GM23338 (cell line): ENCODE data around the gene ATP8A2. TPM values are rescaled to one million over a fixed set of nuclear protein-coding genes. Genes with fewer than 3 reads are reported as not detected.

Experiments
- ATAC-seq: fragments of 200-7000 bp; cut with Tn5 transposase; 3 replicates; pipeline ENCODE4 v1.9.1; 2020
- DNase-seq: peaks from one replicate; pipeline ENCODE4 v3.0.0-alpha.2; 2015; ENCODE audit warnings: low spot score
- H2AFZ ChIP-seq: fragments of 200-600 bp; sonication (generic); 2 replicates; pipeline ENCODE4 v1.8.0; 2016; ENCODE audit warnings: antibody characterized with exemption, mild to moderate bottlenecking, moderate library complexity
- H3F3A ChIP-seq: fragments of 200-600 bp; sonication (generic); replicated peaks from 2 replicates; pipeline ENCODE4 v1.8.0; 2017; ENCODE audit warnings: antibody characterized with exemption, mixed run types, low read depth
- H3K27ac ChIP-seq: fragments of 200-600 bp; sonication (generic); 2 replicates; pipeline ENCODE4 v1.6.1; 2016; ENCODE audit warnings: low read depth
- H3K27me3 ChIP-seq: fragments of 200-600 bp; sonication (generic); 2 replicates; pipeline ENCODE4 v1.8.0; 2016; ENCODE audit warnings: mild to moderate bottlenecking, mixed run types, moderate library complexity; ENCODE audit not compliant: insufficient read depth
- H3K36me3 ChIP-seq: fragments of 200-600 bp; sonication (generic); 2 replicates; pipeline ENCODE4 v1.8.0; 2016; ENCODE audit warnings: mild to moderate bottlenecking; ENCODE audit not compliant: insufficient read depth
- H3K4me1 ChIP-seq: fragments of 200-600 bp; sonication (generic); 2 replicates; pipeline ENCODE4 v1.8.0; 2016; ENCODE audit warnings: mild to moderate bottlenecking, moderate library complexity; ENCODE audit not compliant: insufficient read depth
- H3K4me2 ChIP-seq: fragments of 200-600 bp; sonication (generic); 2 replicates; pipeline ENCODE4 v1.7.1; 2017; ENCODE audit warnings: mixed run types
- H3K4me3 ChIP-seq: fragments of 200-600 bp; sonication (generic); 2 replicates; pipeline ENCODE4 v1.6.1; 2016; ENCODE audit warnings: mixed run types
- H3K79me2 ChIP-seq: fragments of 200-600 bp; sonication (generic); replicated peaks from 2 replicates; pipeline ENCODE4 v1.8.0; 2017; ENCODE audit warnings: mild to moderate bottlenecking; ENCODE audit not compliant: insufficient read depth
- H3K9me2 ChIP-seq: fragments of 200-600 bp; sonication (generic); 2 replicates; pipeline ENCODE4 v1.8.0; 2017; ENCODE audit not compliant: insufficient read depth
- H4K20me1 ChIP-seq: fragments of 200-600 bp; sonication (generic); replicated peaks from 2 replicates; pipeline ENCODE4 v1.8.0; 2017; ENCODE audit warnings: mild to moderate bottlenecking; ENCODE audit not compliant: insufficient read depth
- H3K27ac Mint-ChIP-seq: 2 replicates; pipeline ENCODE4 v1.8.0; 2020; ENCODE audit warnings: inconsistent platforms, mild to moderate bottlenecking, moderate library complexity, mixed read lengths
- H3K27me3 Mint-ChIP-seq: 3 replicates; pipeline ENCODE4 v1.8.0; 2022; ENCODE audit warnings: low read depth, mild to moderate bottlenecking, moderate library complexity, mixed read lengths, inconsistent platforms; ENCODE audit not compliant: insufficient read depth, poor library complexity
- H3K36me3 Mint-ChIP-seq: 3 replicates; pipeline ENCODE4 v1.8.0; 2021; ENCODE audit warnings: low read depth, mild to moderate bottlenecking, inconsistent platforms, moderate library complexity, mixed read lengths
- H3K4me1 Mint-ChIP-seq: 3 replicates; pipeline ENCODE4 v1.8.0; 2020; ENCODE audit warnings: mild to moderate bottlenecking, inconsistent platforms, mixed read lengths
- H3K4me3 Mint-ChIP-seq: 3 replicates; pipeline ENCODE4 v1.8.0; 2021; ENCODE audit warnings: moderate library complexity, mild to moderate bottlenecking, inconsistent platforms, mixed read lengths
- H3K9me3 Mint-ChIP-seq: 3 replicates; pipeline ENCODE4 v1.8.0; 2020; ENCODE audit warnings: moderate library complexity, mild to moderate bottlenecking, inconsistent platforms, mixed read lengths
- CREB1 ChIP-seq: fragments of 250-450 bp; sonication (Bioruptor Pico); IDR thresholded peaks from 2 replicates; pipeline ENCODE4 v1.5.0; 2020; ENCODE audit warnings: low read depth, mild to moderate bottlenecking, moderate library complexity
- CTCF ChIP-seq, 2 experiments: fragments of 200-600 bp in 1 of 2; sonication (generic) in 1 of 2; conservative IDR thresholded peaks; 2 replicates each; pipeline versions ENCODE4 v1.5.1 to v1.6.1; 2016 to 2017; ENCODE audit warnings: antibody characterized with exemption in 2 of 2, low read depth in 2 of 2, mild to moderate bottlenecking in 2 of 2, moderate library complexity in 1 of 2
- ETS1 ChIP-seq: IDR thresholded peaks from 2 replicates; pipeline ENCODE4 v1.6.1; 2016; ENCODE audit warnings: antibody characterized with exemption
- EZH2 ChIP-seq: fragments of 200-600 bp; sonication (generic); IDR thresholded peaks from one replicate; pipeline ENCODE4 v1.8.0; 2017; ENCODE audit warnings: antibody characterized with exemption, mild to moderate bottlenecking, low read depth; ENCODE audit not compliant: unreplicated experiment
- EZH2phosphoT487 ChIP-seq: fragments of 200-600 bp; sonication (generic); IDR thresholded peaks from one replicate; pipeline ENCODE4 v1.8.1; 2018; ENCODE audit warnings: antibody characterized with exemption; ENCODE audit not compliant: unreplicated experiment
- JUNB ChIP-seq: IDR thresholded peaks from one replicate; pipeline ENCODE4 v1.6.1; 2016; ENCODE audit warnings: antibody characterized with exemption; ENCODE audit not compliant: unreplicated experiment
- POLR2AphosphoS5 ChIP-seq: IDR thresholded peaks from 2 replicates; pipeline ENCODE4 v1.6.1; 2016; ENCODE audit warnings: antibody characterized with exemption, low read depth
- STAT1 ChIP-seq: IDR thresholded peaks from one replicate; pipeline ENCODE4 v1.6.1; 2016; ENCODE audit warnings: antibody characterized with exemption; ENCODE audit not compliant: unreplicated experiment
- ZNF331 ChIP-seq: fragments of 250-450 bp; sonication (Bioruptor Pico); IDR thresholded peaks from 2 replicates; pipeline ENCODE4 v1.5.0; 2020; ENCODE audit warnings: low read depth, mild to moderate bottlenecking, moderate library complexity
- polyA plus RNA-seq: library from polyadenylated mRNA; unstranded; fragments of >200 nt; fragmentation: Nextera tagmentation; extraction: Ambion mirVana; gene quantifications from 2 replicates; pipeline ENCODE4 v1.2.1, GENCODE V29; 2016
- total RNA-seq: library from RNA; depleted of rRNA; stranded (reverse); fragments of >200 nt; shearing (Covaris generic); gene quantifications from 2 replicates; pipeline ENCODE4 v1.2.3, GENCODE V29; 2014

The ATP8A2 gene
- total and polyA plus RNA-seq, 2 experiments from 2014 or later: 5.7 to 8.8 TPM

- Histone ChIP-seq H3K4me2 (no peak overlapping the region), H3K36me3 (no peaks in the 10 kb centered on the region), H3K79me2 (no peaks in the 10 kb centered on the region), H3K4me1 (peaks cover 22% of the 10 kb centered on the region), H3F3A (no peaks in the 10 kb centered on the region), H2AFZ (no peak overlapping the region), H4K20me1 (no peaks in the 10 kb centered on the region), H3K27ac (no peak overlapping the region), H3K9me2 (no peaks in the 10 kb centered on the region), H3K4me3 (no peak overlapping the region), H3K27me3 (no peaks in the 10 kb centered on the region)
- H3K36me3 Mint-ChIP-seq: no peaks in the 10 kb centered on the region
- TF ChIP-seq CREB1 (CRISPR knock-in tag): no peak
- no peak for TF ChIP-seq EZH2
- no peak for TF ChIP-seq CTCF (conservative IDR thresholded peaks at IDR 0.05; ENCODE audit: low read depth in 2 of 2)
- no peak for TF ChIP-seq STAT1
- no peak for TF ChIP-seq ZNF331
- no peak for TF ChIP-seq EZH2phosphoT487
- TF ChIP-seq JUNB: no peak
- TF ChIP-seq ETS1: no peak
- no peak for TF ChIP-seq POLR2AphosphoS5
- peaks cover 8% of the 10 kb centered on the region for H3K27me3 Mint-ChIP-seq
- H3K4me3 Mint-ChIP-seq: no peak overlapping the region
- no peaks in the 10 kb centered on the region for H3K9me3 Mint-ChIP-seq
- ATAC-seq (no peak), DNase-seq (no peak)
- peaks cover 48% of the 10 kb centered on the region for H3K4me1 Mint-ChIP-seq
- H3K27ac Mint-ChIP-seq: no peak overlapping the region
Measured at GRCh38 chr13:25775275-25775674, 403.5 kb downstream of the ATP8A2 start.

- no peaks in the 10 kb centered on the region for H3K27me3 ChIP-seq
- H3K36me3 Mint-ChIP-seq: no peaks in the 10 kb centered on the region
- no peaks in the 10 kb centered on the region for H3K9me2 ChIP-seq
- no peaks in the 10 kb centered on the region for H3F3A ChIP-seq
- no peak overlapping the region for H3K27ac Mint-ChIP-seq
- TF ChIP-seq ETS1 (no peak), CTCF (conservative IDR thresholded peaks at IDR 0.05; ENCODE audit: low read depth in 2 of 2) (no peak), EZH2phosphoT487 (no peak), EZH2 (no peak)
- no peak overlapping the region for H3K27ac ChIP-seq
- peaks cover 15% of the 10 kb centered on the region for H3K4me1 ChIP-seq
- DNase-seq (no peak), ATAC-seq (no peak)
- no peak overlapping the region for H3K4me3 ChIP-seq
- peaks cover 40% of the 10 kb centered on the region for H3K4me1 Mint-ChIP-seq
- no peaks in the 10 kb centered on the region for H4K20me1 ChIP-seq
- H3K4me2 ChIP-seq: no peak overlapping the region
- peaks cover 5% of the 10 kb centered on the region for H3K27me3 Mint-ChIP-seq
- no peaks in the 10 kb centered on the region for H3K9me3 Mint-ChIP-seq
- no peak overlapping the region for H2AFZ ChIP-seq
- no peaks in the 10 kb centered on the region for H3K79me2 ChIP-seq
- no peak overlapping the region for H3K4me3 Mint-ChIP-seq
- no peaks in the 10 kb centered on the region for H3K36me3 ChIP-seq
Measured at GRCh38 chr13:25775986-25776385, 404.2 kb downstream of the ATP8A2 start.
